Measurements from ENCODE around the gene BTBD9. TPM values are rescaled to one million over a fixed set of nuclear protein-coding genes. Genes with fewer than 3 reads are reported as not detected.

BTBD9 gene
- total and polyA plus RNA-seq, 2 of the 13 experiments (the other 11 are each of a cell fraction or from before 2014, with no cell fraction given) = 1.2 to 3.0 TPM

DNA sequence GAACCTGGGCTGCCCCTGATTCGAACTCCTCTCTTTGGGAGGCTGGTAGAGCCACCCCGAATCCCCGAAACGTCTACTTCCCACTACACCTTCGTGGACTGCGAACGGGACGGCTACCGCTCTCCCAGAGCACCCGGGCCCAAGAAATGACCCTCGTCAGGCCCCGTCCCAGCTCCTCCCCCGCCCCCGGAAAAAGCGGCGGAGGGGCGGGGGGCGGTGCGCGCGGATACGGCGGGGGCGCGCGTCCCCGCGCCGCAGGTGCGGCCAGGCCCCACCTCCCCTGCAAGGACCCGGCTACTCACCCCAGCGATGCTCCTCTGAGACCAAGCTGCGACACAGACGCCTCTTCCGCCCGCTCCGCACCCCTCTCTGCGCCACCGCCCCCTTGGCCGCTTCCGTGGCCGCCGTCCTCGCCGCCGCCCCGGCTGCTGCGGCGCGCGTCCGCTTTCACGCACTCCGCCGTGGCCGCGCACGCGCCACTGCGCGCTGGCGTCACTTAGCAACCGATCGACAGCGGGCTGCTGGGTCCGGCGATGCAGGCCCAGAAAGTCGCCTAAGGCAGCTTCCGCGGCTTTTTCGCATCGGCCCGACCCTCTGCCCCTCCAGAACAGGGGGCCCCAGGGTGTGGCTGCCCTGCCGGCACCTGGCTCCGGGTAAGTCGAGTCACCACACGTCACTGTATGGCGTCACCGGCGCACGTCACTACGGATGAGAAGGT, at the start of gene BTBD9 (continued):
- TF ChIP-seq, protein P1, sequence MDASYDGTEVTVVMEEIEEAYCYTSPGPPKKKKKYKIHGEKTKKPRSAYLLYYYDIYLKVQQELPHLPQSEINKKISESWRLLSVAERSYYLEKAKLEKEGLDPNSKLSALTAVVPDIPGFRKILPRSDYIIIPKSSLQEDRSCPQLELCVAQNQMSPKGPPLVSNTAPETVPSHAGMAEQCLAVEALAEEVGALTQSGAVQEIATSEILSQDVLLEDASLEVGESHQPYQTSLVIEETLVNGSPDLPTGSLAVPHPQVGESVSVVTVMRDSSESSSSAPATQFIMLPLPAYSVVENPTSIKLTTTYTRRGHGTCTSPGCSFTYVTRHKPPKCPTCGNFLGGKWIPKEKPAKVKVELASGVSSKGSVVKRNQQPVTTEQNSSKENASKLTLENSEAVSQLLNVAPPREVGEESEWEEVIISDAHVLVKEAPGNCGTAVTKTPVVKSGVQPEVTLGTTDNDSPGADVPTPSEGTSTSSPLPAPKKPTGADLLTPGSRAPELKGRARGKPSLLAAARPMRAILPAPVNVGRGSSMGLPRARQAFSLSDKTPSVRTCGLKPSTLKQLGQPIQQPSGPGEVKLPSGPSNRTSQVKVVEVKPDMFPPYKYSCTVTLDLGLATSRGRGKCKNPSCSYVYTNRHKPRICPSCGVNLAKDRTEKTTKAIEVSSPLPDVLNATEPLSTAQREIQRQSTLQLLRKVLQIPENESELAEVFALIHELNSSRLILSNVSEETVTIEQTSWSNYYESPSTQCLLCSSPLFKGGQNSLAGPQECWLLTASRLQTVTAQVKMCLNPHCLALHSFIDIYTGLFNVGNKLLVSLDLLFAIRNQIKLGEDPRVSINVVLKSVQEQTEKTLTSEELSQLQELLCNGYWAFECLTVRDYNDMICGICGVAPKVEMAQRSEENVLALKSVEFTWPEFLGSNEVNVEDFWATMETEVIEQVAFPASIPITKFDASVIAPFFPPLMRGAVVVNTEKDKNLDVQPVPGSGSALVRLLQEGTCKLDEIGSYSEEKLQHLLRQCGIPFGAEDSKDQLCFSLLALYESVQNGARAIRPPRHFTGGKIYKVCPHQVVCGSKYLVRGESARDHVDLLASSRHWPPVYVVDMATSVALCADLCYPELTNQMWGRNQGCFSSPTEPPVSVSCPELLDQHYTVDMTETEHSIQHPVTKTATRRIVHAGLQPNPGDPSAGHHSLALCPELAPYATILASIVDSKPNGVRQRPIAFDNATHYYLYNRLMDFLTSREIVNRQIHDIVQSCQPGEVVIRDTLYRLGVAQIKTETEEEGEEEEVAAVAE (CRISPR knock-in tag; IDR thresholded peaks at IDR 0.05; ENCODE audit: borderline replicate concordance) = no peak
- TF ChIP-seq HNRNPUL1 (IDR thresholded peaks at IDR 0.05; ENCODE audit: low read depth, low read length) = no peak
- TF ChIP-seq, protein P2, sequence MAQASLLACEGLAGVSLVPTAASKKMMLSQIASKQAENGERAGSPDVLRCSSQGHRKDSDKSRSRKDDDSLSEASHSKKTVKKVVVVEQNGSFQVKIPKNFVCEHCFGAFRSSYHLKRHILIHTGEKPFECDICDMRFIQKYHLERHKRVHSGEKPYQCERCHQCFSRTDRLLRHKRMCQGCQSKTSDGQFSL (CRISPR knock-in tag; IDR thresholded peaks at IDR 0.05) = peak; percentile 44; the same call in 1 of the 2 replicates
- TF ChIP-seq MYNN (CRISPR knock-in tag; IDR thresholded peaks at IDR 0.05; ENCODE audit: low read depth) = 0 out of 2 replicates have a peak, but pooled peaks have one; percentile 71
- TF ChIP-seq, protein P3, sequence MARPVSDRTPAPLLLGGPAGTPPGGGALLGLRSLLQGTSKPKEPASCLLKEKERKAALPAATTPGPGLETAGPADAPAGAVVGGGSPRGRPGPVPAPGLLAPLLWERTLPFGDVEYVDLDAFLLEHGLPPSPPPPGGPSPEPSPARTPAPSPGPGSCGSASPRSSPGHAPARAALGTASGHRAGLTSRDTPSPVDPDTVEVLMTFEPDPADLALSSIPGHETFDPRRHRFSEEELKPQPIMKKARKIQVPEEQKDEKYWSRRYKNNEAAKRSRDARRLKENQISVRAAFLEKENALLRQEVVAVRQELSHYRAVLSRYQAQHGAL (CRISPR knock-in tag; IDR thresholded peaks at IDR 0.05; ENCODE audit: not compliant biosample characterization) = no peak
- TF ChIP-seq, protein P4, sequence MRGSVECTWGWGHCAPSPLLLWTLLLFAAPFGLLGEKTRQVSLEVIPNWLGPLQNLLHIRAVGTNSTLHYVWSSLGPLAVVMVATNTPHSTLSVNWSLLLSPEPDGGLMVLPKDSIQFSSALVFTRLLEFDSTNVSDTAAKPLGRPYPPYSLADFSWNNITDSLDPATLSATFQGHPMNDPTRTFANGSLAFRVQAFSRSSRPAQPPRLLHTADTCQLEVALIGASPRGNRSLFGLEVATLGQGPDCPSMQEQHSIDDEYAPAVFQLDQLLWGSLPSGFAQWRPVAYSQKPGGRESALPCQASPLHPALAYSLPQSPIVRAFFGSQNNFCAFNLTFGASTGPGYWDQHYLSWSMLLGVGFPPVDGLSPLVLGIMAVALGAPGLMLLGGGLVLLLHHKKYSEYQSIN (CRISPR knock-in tag; IDR thresholded peaks at IDR 0.05; ENCODE audit: borderline replicate concordance) = no peak
- no peak; the same call in 1 of the 2 replicates for TF ChIP-seq GFI1 (CRISPR knock-in tag; IDR thresholded peaks at IDR 0.05; ENCODE audit: borderline replicate concordance)
- 0 out of 2 replicates have a peak, but pooled peaks have one; percentile 9 for TF ChIP-seq ZNF431 (CRISPR knock-in tag; IDR thresholded peaks at IDR 0.05; ENCODE audit: borderline replicate concordance, low read depth)
- peak; percentile 77 for TF ChIP-seq KLF12 (CRISPR knock-in tag; IDR thresholded peaks at IDR 0.05; ENCODE audit: borderline replicate concordance)
- TF ChIP-seq FOXC1 (CRISPR knock-in tag; IDR thresholded peaks at IDR 0.05; ENCODE audit: borderline replicate concordance) = no peak
- TF ChIP-seq, protein P5, sequence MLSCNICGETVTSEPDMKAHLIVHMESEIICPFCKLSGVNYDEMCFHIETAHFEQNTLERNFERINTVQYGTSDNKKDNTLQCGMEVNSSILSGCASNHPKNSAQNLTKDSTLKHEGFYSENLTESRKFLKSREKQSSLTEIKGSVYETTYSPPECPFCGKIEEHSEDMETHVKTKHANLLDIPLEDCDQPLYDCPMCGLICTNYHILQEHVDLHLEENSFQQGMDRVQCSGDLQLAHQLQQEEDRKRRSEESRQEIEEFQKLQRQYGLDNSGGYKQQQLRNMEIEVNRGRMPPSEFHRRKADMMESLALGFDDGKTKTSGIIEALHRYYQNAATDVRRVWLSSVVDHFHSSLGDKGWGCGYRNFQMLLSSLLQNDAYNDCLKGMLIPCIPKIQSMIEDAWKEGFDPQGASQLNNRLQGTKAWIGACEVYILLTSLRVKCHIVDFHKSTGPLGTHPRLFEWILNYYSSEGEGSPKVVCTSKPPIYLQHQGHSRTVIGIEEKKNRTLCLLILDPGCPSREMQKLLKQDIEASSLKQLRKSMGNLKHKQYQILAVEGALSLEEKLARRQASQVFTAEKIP (CRISPR knock-in tag; IDR thresholded peaks at IDR 0.05; ENCODE audit: borderline replicate concordance) = 0 out of 2 replicates have a peak, but pooled peaks have one; percentile 63
- TF ChIP-seq SP1 (IDR thresholded peaks at IDR 0.05) = no peak
- peak; percentile 11; the same call in 1 of the 2 replicates for TF ChIP-seq SP1 (CRISPR knock-in tag; IDR thresholded peaks at IDR 0.05)
- peak; percentile 42; the same call in 1 of the 2 replicates for TF ChIP-seq POLR2AphosphoS5 (IDR thresholded peaks at IDR 0.05; ENCODE audit: low read depth, low read length)
- peak; percentile 83 for TF ChIP-seq THAP11 (CRISPR knock-in tag; IDR thresholded peaks at IDR 0.05)
- peak; percentile 89 for TF ChIP-seq ZNF510 (CRISPR knock-in tag; IDR thresholded peaks at IDR 0.05; ENCODE audit: low read depth)
- no peak for TF ChIP-seq POLR2AphosphoS2 (IDR thresholded peaks at IDR 0.05; ENCODE audit: low read depth, low read length)
- peak; percentile 68; the same call in 1 of the 2 replicates for TF ChIP-seq ZNF543 (CRISPR knock-in tag; IDR thresholded peaks at IDR 0.05)
- TF ChIP-seq, protein P6, sequence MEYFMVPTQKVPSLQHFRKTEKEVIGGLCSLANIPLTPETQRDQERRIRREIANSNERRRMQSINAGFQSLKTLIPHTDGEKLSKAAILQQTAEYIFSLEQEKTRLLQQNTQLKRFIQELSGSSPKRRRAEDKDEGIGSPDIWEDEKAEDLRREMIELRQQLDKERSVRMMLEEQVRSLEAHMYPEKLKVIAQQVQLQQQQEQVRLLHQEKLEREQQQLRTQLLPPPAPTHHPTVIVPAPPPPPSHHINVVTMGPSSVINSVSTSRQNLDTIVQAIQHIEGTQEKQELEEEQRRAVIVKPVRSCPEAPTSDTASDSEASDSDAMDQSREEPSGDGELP (IDR thresholded peaks at IDR 0.05; ENCODE audit: borderline replicate concordance, low read depth) = 0 out of 2 replicates have a peak, but pooled peaks have one; percentile 17
- TF ChIP-seq ZNF430 (CRISPR knock-in tag; IDR thresholded peaks at IDR 0.05) = no peak
